Smooth muscle cell (in vitro differentiated cells): ENCODE results near the gene NSUN5. TPM values are rescaled to one million over a fixed set of nuclear protein-coding genes. Genes with fewer than 3 reads are reported as not detected.
"Not testable (repeated sequence)": the region's sequence is repeated elsewhere in the genome, so short reads cannot be mapped to it uniquely, and the experiment has no call there.

Source experiments
- DNase-seq: peaks from one replicate; lab custom pipeline; 2025; ENCODE audit not compliant: unreplicated experiment; lab: John Stamatoyannopoulos, UW
- H2AFZ ChIP-seq: fragments of 200-600 bp; sonication (generic); 2 replicates; pipeline ENCODE4 v1.6.0; 2016; ENCODE audit warnings: antibody characterized with exemption, low read depth, mild to moderate bottlenecking
- H3F3A ChIP-seq: fragments of 200-600 bp; sonication (generic); 2 replicates; pipeline ENCODE4 v1.6.0; 2017; ENCODE audit warnings: antibody characterized with exemption, low read depth
- H3K27ac ChIP-seq: fragments of 200-600 bp; sonication (generic); 2 replicates; pipeline ENCODE4 v1.5.1; 2016; ENCODE audit warnings: low read depth, mild to moderate bottlenecking
- H3K27me3 ChIP-seq: fragments of 200-600 bp; sonication (generic); 2 replicates; pipeline ENCODE4 v1.6.1; 2016; ENCODE audit warnings: low read depth, mild to moderate bottlenecking
- H3K36me3 ChIP-seq: fragments of 200-600 bp; sonication (generic); 2 replicates; pipeline ENCODE4 v1.5.1; 2016; ENCODE audit warnings: low read depth
- H3K4me1 ChIP-seq: fragments of 200-600 bp; sonication (generic); 2 replicates; pipeline ENCODE4 v1.5.1; 2016; ENCODE audit warnings: low read depth
- H3K4me2 ChIP-seq: fragments of 200-600 bp; sonication (generic); 2 replicates; pipeline ENCODE4 v1.6.0; 2016; ENCODE audit warnings: mild to moderate bottlenecking
- H3K4me3 ChIP-seq: fragments of 200-600 bp; sonication (generic); 2 replicates; pipeline ENCODE4 v1.5.1; 2016; ENCODE audit warnings: mild to moderate bottlenecking
- H3K79me2 ChIP-seq: fragments of 200-600 bp; sonication (generic); 2 replicates; pipeline ENCODE4 v1.6.0; 2016; ENCODE audit warnings: low read depth, mild to moderate bottlenecking
- H3K9ac ChIP-seq: fragments of 200-600 bp; sonication (generic); 2 replicates; pipeline ENCODE4 v1.6.0; 2016; ENCODE audit warnings: low read depth
- H3K9me3 ChIP-seq: fragments of 200-600 bp; sonication (generic); replicated peaks from 2 replicates; pipeline ENCODE4 v1.5.1; 2016; ENCODE audit warnings: low read depth
- H4K20me1 ChIP-seq: fragments of 200-600 bp; sonication (generic); 2 replicates; pipeline ENCODE4 v1.6.0; 2016; ENCODE audit warnings: low read depth
- CTCF ChIP-seq: fragments of 200-600 bp; sonication (generic); IDR thresholded peaks from 2 replicates; pipeline ENCODE4 v1.5.1; 2017; ENCODE audit warnings: borderline replicate concordance, mild to moderate bottlenecking, antibody characterized with exemption; ENCODE audit not compliant: insufficient read depth, poor library complexity, severe bottlenecking
- WGBS: methylation state at CpG from one replicate; pipeline ENCODE4 v1.1.7; 2016; ENCODE audit warnings: low lambda C conversion rate; 5-methylcytosine and 5-hydroxymethylcytosine counted together
- polyA plus RNA-seq: library from polyadenylated mRNA; unstranded; fragments of >200 nt; fragmentation: Nextera tagmentation; extraction: Ambion mirVana; gene quantifications from 2 replicates; pipeline ENCODE4 v1.2.1, GENCODE V29; 2016
- total RNA-seq: library from RNA; depleted of rRNA; stranded (reverse); fragments of >200 nt; gene quantifications from 2 replicates; pipeline ENCODE4 v1.2.3, GENCODE V29; 2014

NSUN5 gene
- total and polyA plus RNA-seq, 2 experiments from 2014 or later = 25.2 to 38.1 TPM

- Histone ChIP-seq H3K9ac (peak overlapping the region; percentile 60), H3K4me1 (peaks cover 5% of the 10 kb centered on the region), H3K9me3 (no peaks in the 10 kb centered on the region), H2AFZ (peak overlapping the region; percentile 68), H3K36me3 (no peaks in the 10 kb centered on the region), H3F3A (no peaks in the 10 kb centered on the region), H4K20me1 (no peaks in the 10 kb centered on the region), H3K27ac (no peak overlapping the region), H3K4me3 (peak overlapping the region; percentile 71), H3K79me2 (peaks cover 7% of the 10 kb centered on the region), H3K4me2 (peak overlapping the region; percentile 92), H3K27me3 (no peaks in the 10 kb centered on the region)
- DNase-seq = no peak
- no peak for TF ChIP-seq CTCF
- 13% methylated on average over 29 of the region's 43 CpGs for WGBS
Measured at GRCh38 chr7:73308074-73308664, 457 bp downstream of the NSUN5 start.

DNA sequence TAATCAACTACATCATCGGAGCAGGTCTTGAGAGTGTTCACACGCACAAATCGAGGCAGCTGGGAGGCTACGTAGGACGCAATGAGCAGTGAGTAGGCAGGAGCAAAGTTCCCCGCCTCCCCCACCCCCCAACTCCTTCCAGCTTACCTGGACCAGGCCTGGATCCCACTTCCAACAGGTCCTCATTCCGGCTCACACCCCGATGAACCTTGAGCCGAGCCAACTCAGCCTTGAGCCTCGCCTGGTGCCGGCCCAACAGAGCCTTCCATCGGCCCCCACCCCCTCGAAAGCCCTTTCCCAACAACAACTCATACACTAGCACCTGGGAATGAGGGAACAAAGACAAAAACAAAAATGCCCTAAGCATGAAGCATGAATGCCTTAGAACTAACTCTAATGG lies 1.2 kb downstream of the NSUN5 start:
- no peak for DNase-seq
- peak overlapping the region; percentile 71 for H3K4me3 ChIP-seq
- H3K27me3 ChIP-seq = no peaks in the 10 kb centered on the region
- H2AFZ ChIP-seq = no peak overlapping the region
- peaks cover 7% of the 10 kb centered on the region for H3K79me2 ChIP-seq
- 95% methylated on average over 13 of the region's 13 CpGs for WGBS
- H3K36me3 ChIP-seq = no peaks in the 10 kb centered on the region
- H3K4me1 ChIP-seq = peaks cover 5% of the 10 kb centered on the region
- no peaks in the 10 kb centered on the region for H3F3A ChIP-seq
- H3K9ac ChIP-seq = no peak overlapping the region
- peak overlapping the region; percentile 92 for H3K4me2 ChIP-seq
- H3K27ac ChIP-seq = no peak overlapping the region
- no peaks in the 10 kb centered on the region for H4K20me1 ChIP-seq
- no peak for TF ChIP-seq CTCF
- H3K9me3 ChIP-seq = no peaks in the 10 kb centered on the region

- DNase-seq, H3K79me2 ChIP-seq, H3K9ac ChIP-seq, H3K9me3 ChIP-seq, H3F3A ChIP-seq, H3K27ac ChIP-seq, H3K36me3 ChIP-seq, H3K4me1 ChIP-seq, H3K27me3 ChIP-seq, H2AFZ ChIP-seq, H4K20me1 ChIP-seq, H3K4me3 ChIP-seq, H3K4me2 ChIP-seq: not testable (repeated sequence)
- WGBS = 96% methylated on average over 14 of the region's 15 CpGs
Measured at GRCh38 chr7:73304612-73305387, 3.8 kb downstream of the NSUN5 start.

GRCh38 chr7:73304071-73304470 lies 4.6 kb downstream of the NSUN5 start:
- Histone ChIP-seq H3K27ac (no peak overlapping the region), H3K9ac (no peak overlapping the region), H3K4me2 (no peak overlapping the region), H3K9me3 (no peaks in the 10 kb centered on the region), H3K79me2 (peaks cover 3% of the 10 kb centered on the region), H3K4me3 (no peak overlapping the region), H3K27me3 (no peaks in the 10 kb centered on the region), H3K4me1 (peaks cover 4% of the 10 kb centered on the region), H2AFZ (no peak overlapping the region), H3F3A (no peaks in the 10 kb centered on the region), H4K20me1 (no peaks in the 10 kb centered on the region), H3K36me3 (no peaks in the 10 kb centered on the region)
- 98% methylated on average over 14 of the region's 14 CpGs for WGBS
- no peak for TF ChIP-seq CTCF
- no peak for DNase-seq
